Choroid plexus epithelial cell (primary cell): ENCODE data around the gene PRRG3.

Experiments used
- DNase-seq: peaks from one replicate; pipeline ENCODE4 v3.0.0-alpha.2; 2010; ENCODE audit warnings: low read depth
- H3K4me3 ChIP-seq: 2 replicates; pipeline ENCODE4 v1.5.1; 2011; ENCODE audit warnings: low read depth, mild to moderate bottlenecking, control low read depth, low read length, moderate library complexity
- CTCF ChIP-seq: conservative IDR thresholded peaks from 2 replicates; pipeline ENCODE4 v1.5.1; 2011; ENCODE audit warnings: low read depth, mild to moderate bottlenecking, control low read depth, inconsistent platforms, low read length, moderate library complexity

Gene PRRG3

GRCh38 chrX:151699746-151700145, 4.5 kb downstream of the PRRG3 start:
- DNase-seq = no peak

GRCh38 chrX:151700581-151700980, 5.3 kb downstream of the PRRG3 start:
- TF ChIP-seq CTCF = no peak
- no peak for DNase-seq
- H3K4me3 ChIP-seq = no peak overlapping the region

More at GRCh38 chrX:151699746-151700145, 4.5 kb downstream of the PRRG3 start:
- H3K4me3 ChIP-seq = no peak overlapping the region
- TF ChIP-seq CTCF = no peak

- DNase-seq = no peak
Measured at GRCh38 chrX:151701071-151701470, 5.8 kb downstream of the PRRG3 start.

GRCh38 chrX:151701531-151701930, 6.3 kb downstream of the PRRG3 start:
- no peak overlapping the region for H3K4me3 ChIP-seq
- TF ChIP-seq CTCF = no peak
- DNase-seq = no peak

More at GRCh38 chrX:151701071-151701470, 5.8 kb downstream of the PRRG3 start:
- TF ChIP-seq CTCF = no peak
- H3K4me3 ChIP-seq = no peak overlapping the region

- no peak overlapping the region for H3K4me3 ChIP-seq
- no peak for DNase-seq
- TF ChIP-seq CTCF = no peak
Measured at GRCh38 chrX:151702026-151702714, 6.9 kb downstream of the PRRG3 start.

- no peak for DNase-seq
- TF ChIP-seq CTCF = no peak
- no peak overlapping the region for H3K4me3 ChIP-seq
Measured at GRCh38 chrX:151702741-151703340, 7.6 kb downstream of the PRRG3 start.

- DNase-seq = no peak
- H3K4me3 ChIP-seq = no peak overlapping the region
- no peak for TF ChIP-seq CTCF
Measured at GRCh38 chrX:151703487-151703886, 8.2 kb downstream of the PRRG3 start.
